NCI-H1417 treated with DMSO at 0.1 percent for 48 hours (cell line): ENCODE results near the gene ENDOG.
"Not testable (repeated sequence)": the region's sequence is repeated elsewhere in the genome, so short reads cannot be mapped to it uniquely, and the experiment has no call there.

Source experiments
- DNase-seq: peaks from one replicate; lab custom pipeline; 2025; lab: John Stamatoyannopoulos, UW

ENDOG gene

GRCh38 chr9:128862401-128862851, 44.1 kb downstream of the ENDOG start:
- no peak for DNase-seq

- DNase-seq: no peak
Measured at GRCh38 chr9:128863647-128864046, 45.3 kb downstream of the ENDOG start.

GRCh38 chr9:128870128-128870940, 52.0 kb downstream of the ENDOG start:
- DNase-seq: no peak

- not testable (repeated sequence) for DNase-seq
Measured at GRCh38 chr9:128870941-128871265, 52.6 kb downstream of the ENDOG start.
